ENCODE data around the gene RGL2.

DNA sequence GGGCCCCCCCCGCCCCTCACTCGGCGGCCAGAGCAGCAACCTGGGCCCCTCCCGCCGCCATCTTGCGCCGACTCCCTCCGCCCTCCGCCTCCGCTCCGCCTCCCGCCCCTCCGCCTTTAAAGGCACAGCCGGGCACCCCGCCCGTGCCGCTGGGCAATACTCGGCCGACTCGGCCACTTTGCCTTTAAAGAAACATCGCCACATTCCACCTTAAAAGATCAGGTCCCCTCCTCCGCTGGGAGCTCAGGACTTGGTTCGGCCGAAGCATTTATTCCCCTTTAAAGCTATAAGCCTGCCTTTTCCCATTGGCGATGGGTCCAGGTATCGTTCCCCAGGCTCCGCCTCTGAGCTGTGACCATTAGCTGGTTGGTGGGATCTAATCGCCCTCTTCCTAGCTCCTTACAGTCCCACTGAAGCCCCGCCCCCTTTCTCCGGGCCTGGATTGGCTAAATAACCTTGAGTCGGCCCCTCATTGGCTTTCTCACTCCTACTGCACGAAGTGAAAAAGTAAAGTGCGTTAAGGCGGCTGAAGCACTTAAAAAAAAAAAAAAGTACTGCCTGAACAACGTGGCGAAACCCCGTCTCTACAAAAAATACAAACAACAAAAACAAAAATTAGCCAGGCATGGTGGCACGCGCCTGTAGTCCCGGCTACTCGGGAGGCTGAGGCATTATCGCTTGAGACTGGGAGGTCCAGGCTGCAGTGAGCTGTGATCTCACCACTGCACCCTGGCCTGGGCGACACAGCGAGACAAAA lies 19.1 kb upstream of the RGL2 start, which contains the start of gene ZBTB22:
- TF ChIP-seq CTCF (IDR thresholded peaks at IDR 0.05; ENCODE audit: borderline replicate concordance, extremely low read depth, low read length, poor library complexity, severe bottlenecking) (no peak), EZH2 (IDR thresholded peaks at IDR 0.05; ENCODE audit: borderline replicate concordance, low read depth, low read length, severe bottlenecking) (no peak)

Data from DND-41 (cell line).